Body of pancreas (tissue), 4 donors: ENCODE data around the gene KCNQ1OT1.

Experiments used
- POLR2A ChIP-seq, 3 donors: fragments of 450-650 bp; IDR thresholded peaks; one replicate each; pipeline ENCODE4 v1.6.1; 2016; ENCODE audit warnings: antibody characterized with exemption in 3 of 3, mild to moderate bottlenecking in 2 of 3
- TF ChIP-seq, protein P1 (sequence below), 7 experiments: fragments of 450-650 bp in 4 of 7; fragments of 200-600 bp in 3 of 7; sonication (generic) in 3 of 7; IDR thresholded peaks; one replicate each; pipeline ENCODE4 v1.5.1; 2016 to 2019; ENCODE audit warnings: antibody characterized with exemption in 7 of 7

DNA sequence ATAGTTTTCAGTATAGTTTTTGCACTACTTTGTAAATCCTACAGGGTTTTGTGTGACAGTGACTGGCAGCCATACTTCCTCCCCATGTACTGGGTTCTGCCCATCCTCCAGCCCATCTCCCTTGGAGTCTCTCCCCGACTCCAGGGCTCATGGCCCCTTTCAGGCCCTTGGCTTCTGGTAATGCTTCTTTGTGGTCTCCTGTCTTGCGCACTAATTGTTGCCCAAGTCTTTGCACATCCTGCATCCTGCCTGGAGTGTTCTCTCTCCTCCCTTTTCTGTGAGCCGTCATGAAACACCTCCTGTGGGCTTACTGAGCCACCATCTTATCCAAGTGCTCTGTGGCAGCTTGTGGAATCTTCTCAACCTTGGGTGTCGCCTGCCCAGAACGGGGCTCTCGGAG, 11.4 kb upstream of the KCNQ1OT1 start:
- TF ChIP-seq, protein P1, sequence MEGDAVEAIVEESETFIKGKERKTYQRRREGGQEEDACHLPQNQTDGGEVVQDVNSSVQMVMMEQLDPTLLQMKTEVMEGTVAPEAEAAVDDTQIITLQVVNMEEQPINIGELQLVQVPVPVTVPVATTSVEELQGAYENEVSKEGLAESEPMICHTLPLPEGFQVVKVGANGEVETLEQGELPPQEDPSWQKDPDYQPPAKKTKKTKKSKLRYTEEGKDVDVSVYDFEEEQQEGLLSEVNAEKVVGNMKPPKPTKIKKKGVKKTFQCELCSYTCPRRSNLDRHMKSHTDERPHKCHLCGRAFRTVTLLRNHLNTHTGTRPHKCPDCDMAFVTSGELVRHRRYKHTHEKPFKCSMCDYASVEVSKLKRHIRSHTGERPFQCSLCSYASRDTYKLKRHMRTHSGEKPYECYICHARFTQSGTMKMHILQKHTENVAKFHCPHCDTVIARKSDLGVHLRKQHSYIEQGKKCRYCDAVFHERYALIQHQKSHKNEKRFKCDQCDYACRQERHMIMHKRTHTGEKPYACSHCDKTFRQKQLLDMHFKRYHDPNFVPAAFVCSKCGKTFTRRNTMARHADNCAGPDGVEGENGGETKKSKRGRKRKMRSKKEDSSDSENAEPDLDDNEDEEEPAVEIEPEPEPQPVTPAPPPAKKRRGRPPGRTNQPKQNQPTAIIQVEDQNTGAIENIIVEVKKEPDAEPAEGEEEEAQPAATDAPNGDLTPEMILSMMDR (IDR thresholded peaks at IDR 0.05), result no peak
- no peak for TF ChIP-seq POLR2A (IDR thresholded peaks at IDR 0.05)
